GM12891 (cell line): ENCODE data around the gene SGCE.

ENCODE experiments used
- POLR2A ChIP-seq: IDR thresholded peaks from 2 replicates; pipeline ENCODE4 v1.6.1; 2011; ENCODE audit warnings: low read depth, low read length, control low read depth
- POLR2AphosphoS5 ChIP-seq: IDR thresholded peaks from 2 replicates; pipeline ENCODE4 v1.6.1; 2011; ENCODE audit warnings: low read depth, low read length, control low read depth

DNA sequence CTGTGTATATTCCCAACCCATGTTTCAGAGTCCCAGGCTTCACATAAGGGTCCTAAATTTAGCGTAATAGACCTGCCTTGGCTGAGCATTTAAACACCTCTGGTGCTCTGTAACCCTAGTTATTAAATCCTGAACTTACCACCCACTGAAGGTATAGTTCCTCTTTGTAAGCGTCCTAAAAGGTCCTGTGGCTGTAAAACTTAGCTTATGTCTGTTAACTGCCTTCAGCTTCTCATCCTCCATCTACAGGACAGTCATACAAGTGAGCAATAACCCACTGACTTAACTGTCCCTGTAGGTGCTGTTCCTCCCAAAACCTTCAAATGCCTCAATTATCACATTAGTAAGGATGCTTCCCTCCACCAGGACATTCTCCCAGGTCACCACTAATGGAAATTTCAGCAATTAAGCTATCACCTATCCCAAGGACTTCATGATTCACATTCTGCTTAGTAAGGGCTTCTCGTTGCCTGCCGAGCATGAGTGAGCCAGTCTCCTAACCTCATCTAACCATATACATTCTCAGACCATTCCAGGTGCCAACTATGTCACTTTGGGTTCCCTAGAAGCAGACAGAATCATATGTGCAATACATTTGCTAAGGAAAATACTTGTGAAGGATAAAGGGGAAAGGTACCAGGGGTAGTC lies 90.6 kb downstream of the SGCE start:
- TF ChIP-seq POLR2A (no peak), POLR2AphosphoS5 (no peak)
